GM21528 (cell line): ENCODE results near the gene ARHGAP12.

Source experiments
- ATAC-seq: cut with Tn5 transposase; IDR thresholded peaks from one replicate; pipeline ENCODE4 v1.9.1; 2021; ENCODE audit warnings: mild to moderate bottlenecking, moderate library complexity; ENCODE audit not compliant: unreplicated experiment, low FRiP score

ARHGAP12 gene

GRCh38 chr10:31952066-31952465 is 23.4 kb upstream of the ARHGAP12 start:
- no peak for ATAC-seq

GRCh38 chr10:31949266-31949665 is 20.6 kb upstream of the ARHGAP12 start:
- ATAC-seq: no peak

GRCh38 chr10:31948021-31948420 is 19.4 kb upstream of the ARHGAP12 start:
- no peak for ATAC-seq

GRCh38 chr10:31947144-31947926 is 18.7 kb upstream of the ARHGAP12 start:
- ATAC-seq: no peak

GRCh38 chr10:31945392-31945791 is 16.8 kb upstream of the ARHGAP12 start:
- no peak for ATAC-seq

GRCh38 chr10:31944071-31944433 is 15.4 kb upstream of the ARHGAP12 start:
- ATAC-seq: no peak

GRCh38 chr10:31942892-31943291 is 14.3 kb upstream of the ARHGAP12 start:
- ATAC-seq: no peak

GRCh38 chr10:31942435-31942834 is 13.8 kb upstream of the ARHGAP12 start:
- ATAC-seq: no peak

GRCh38 chr10:31940839-31941653 is 12.4 kb upstream of the ARHGAP12 start:
- ATAC-seq: no peak

- ATAC-seq: no peak
Measured at GRCh38 chr10:31939797-31940708, 11.4 kb upstream of the ARHGAP12 start.

GRCh38 chr10:31937371-31937770 is 8.7 kb upstream of the ARHGAP12 start:
- no peak for ATAC-seq

- no peak for ATAC-seq
Measured at GRCh38 chr10:31936933-31937332, 8.3 kb upstream of the ARHGAP12 start.

- no peak for ATAC-seq
Measured at GRCh38 chr10:31936086-31936485, 7.5 kb upstream of the ARHGAP12 start.

GRCh38 chr10:31935678-31936077 is 7.0 kb upstream of the ARHGAP12 start:
- ATAC-seq: no peak

- no peak for ATAC-seq
Measured at GRCh38 chr10:31932838-31933237, 4.2 kb upstream of the ARHGAP12 start.

GRCh38 chr10:31930856-31931255 is 2.2 kb upstream of the ARHGAP12 start:
- ATAC-seq: no peak

- no peak for ATAC-seq
Measured at GRCh38 chr10:31930023-31930751, 1.6 kb upstream of the ARHGAP12 start.

GRCh38 chr10:31929261-31930022 is 811 bp upstream of the ARHGAP12 start:
- ATAC-seq: peak; percentile 18

- peak; percentile 35 for ATAC-seq
Measured at GRCh38 chr10:31927884-31928548, 615 bp downstream of the ARHGAP12 start.
